HL-60/S4 (cell line): ENCODE measurements around the gene SLC38A6.
"Not testable (repeated sequence)": the region's sequence is repeated elsewhere in the genome, so short reads cannot be mapped to it uniquely, and the experiment has no call there.

Experiments
- in situ Hi-C: fragments of 300-500 bp; cut with MboI; formaldehyde crosslinking; loops from 2 replicates; pipeline ENCODE4 v1.14.3; 2022; ENCODE audit warnings: low sequenced_read_pairs

The SLC38A6 gene

GRCh38 chr14:61047021-61047420, 66.0 kb downstream of the SLC38A6 start:
- in situ Hi-C loops, result loop anchor here (25.0 kb wide), 1 partner anchor 410 kb away; the partner anchor contains the start of gene SIX1

GRCh38 chr14:61048640-61049039, 67.6 kb downstream of the SLC38A6 start:
- in situ Hi-C loops, result loop anchor here (25.0 kb wide), 1 partner anchor 411 kb away; the partner anchor contains the start of gene SIX1

GRCh38 chr14:61050417-61050816, 69.4 kb downstream of the SLC38A6 start:
- in situ Hi-C loops, result no loop called here

GRCh38 chr14:61051051-61051450, 70.0 kb downstream of the SLC38A6 start:
- in situ Hi-C loops, result no loop called here

- in situ Hi-C loops, result no loop called here
Measured at GRCh38 chr14:61051621-61052020, 70.6 kb downstream of the SLC38A6 start.

- in situ Hi-C loops, result no loop called here
Measured at GRCh38 chr14:61063461-61063860, 82.4 kb downstream of the SLC38A6 start.

- in situ Hi-C loops, result no loop called here
Measured at GRCh38 chr14:61064210-61064609, 83.2 kb downstream of the SLC38A6 start.

GRCh38 chr14:61064856-61065255, 83.8 kb downstream of the SLC38A6 start:
- in situ Hi-C loops, result no loop called here

GRCh38 chr14:61065656-61066055, 84.6 kb downstream of the SLC38A6 start:
- in situ Hi-C loops, result no loop called here

- in situ Hi-C loops, result not testable (repeated sequence)
Measured at GRCh38 chr14:61072442-61072841, 91.4 kb downstream of the SLC38A6 start.

- in situ Hi-C loops, result no loop called here
Measured at GRCh38 chr14:61074852-61075251, 93.8 kb downstream of the SLC38A6 start.

GRCh38 chr14:61076556-61076955, 95.5 kb downstream of the SLC38A6 start:
- in situ Hi-C loops, result no loop called here

- in situ Hi-C loops, result no loop called here
Measured at GRCh38 chr14:61077437-61077836, 96.4 kb downstream of the SLC38A6 start.

- in situ Hi-C loops, result no loop called here
Measured at GRCh38 chr14:61077951-61078720, 97.1 kb downstream of the SLC38A6 start.

GRCh38 chr14:61080591-61081010, 99.6 kb downstream of the SLC38A6 start:
- in situ Hi-C loops, result no loop called here

GRCh38 chr14:61088081-61088480, 107.0 kb downstream of the SLC38A6 start:
- in situ Hi-C loops, result no loop called here

- in situ Hi-C loops, result no loop called here
Measured at GRCh38 chr14:61089126-61089750, 108.2 kb downstream of the SLC38A6 start.

GRCh38 chr14:61090432-61091216, 109.6 kb downstream of the SLC38A6 start:
- in situ Hi-C loops, result no loop called here

GRCh38 chr14:61091657-61092273, 110.7 kb downstream of the SLC38A6 start:
- in situ Hi-C loops, result no loop called here

GRCh38 chr14:61098096-61098495, 117.1 kb downstream of the SLC38A6 start:
- in situ Hi-C loops, result not testable (repeated sequence)

GRCh38 chr14:61098721-61099120, 117.7 kb downstream of the SLC38A6 start:
- in situ Hi-C loops, result no loop called here
